ENCODE data around the gene IGF1R. TPM values are rescaled to one million over a fixed set of nuclear protein-coding genes. Genes with fewer than 3 reads are reported as not detected.

The IGF1R gene
- total and polyA plus RNA-seq, 2 of the 8 experiments (the other 6 are each of a cell fraction or from before 2014, with no cell fraction given): 32.9 to 109 TPM

GRCh38 chr15:98650417-98651035 lies 2.2 kb downstream of the IGF1R start:
- H2BK12ac ChIP-seq (ENCODE audit: low read depth, low read length): peak overlapping the region; percentile 87
- H3K79me2 ChIP-seq (ENCODE audit: control insufficient read depth in 1 of 2, insufficient read depth in 2 of 2, low read length in 2 of 2): peaks cover 42 to 73% of the 10 kb centered on the region in 2 experiments
- H3K36me3 ChIP-seq (ENCODE audit: control insufficient read depth in 2 of 4, insufficient read depth in 4 of 4, low read length in 3 of 4): no peaks in the 10 kb centered on the region
- peak overlapping the region; percentile 64 to 89 (median 80) for H3K4me3 ChIP-seq (ENCODE audit: extremely low read depth in 1 of 4, insufficient read depth in 2 of 4, low read depth in 3 of 4, low read length in 4 of 4)
- no peak overlapping the region for H3K4ac ChIP-seq (replicated peaks; ENCODE audit: insufficient read length, low read depth, low read length)
- CTCF ChIA-PET (ENCODE audit: partially characterized antibody): interaction anchor here (1.0 to 2.9 kb wide), 4 partner anchors 11 to 232 kb away, joined by 3 to 21 read pairs (median 8); no protein-coding TSS in a partner anchor
- H3K9ac ChIP-seq (replicated peaks in 1 of 4; ENCODE audit: extremely low read depth in 1 of 4, low read depth in 3 of 4, low read length in 3 of 4): peak overlapping the region; percentile 53 to 87 (median 82)
- no peaks in the 10 kb centered on the region for H3K27me3 ChIP-seq (replicated peaks in 1 of 4; ENCODE audit: control insufficient read depth in 3 of 4, extremely low read depth in 1 of 4, insufficient read depth in 3 of 4, low read length in 3 of 4)
- peak overlapping the region; percentile 28 for H4K8ac ChIP-seq (ENCODE audit: extremely low read depth, insufficient read depth, low read length)
- H2AFZ ChIP-seq (ENCODE audit: low read length): no peak overlapping the region
- H2BK20ac ChIP-seq (ENCODE audit: low read length): no peak overlapping the region
- no peak overlapping the region for H2BK5ac ChIP-seq (ENCODE audit: low read depth, low read length)
- H2AK5ac ChIP-seq (ENCODE audit: low read depth, low read length): no peak overlapping the region; the same call in 1 of the 2 replicates
- 2% methylated on average over 41 of the region's 51 CpGs; no CpG with 5 or more reads in 1 of the 2 experiments for WGBS, 2 experiments (ENCODE audit: extremely low coverage in 1 of 2, insufficient coverage in 1 of 2, insufficient read length in 1 of 2, insufficient replicate concordance in 2 of 2, low coverage in 1 of 2, low lambda C conversion rate in 2 of 2, missing lambda C conversion rate in 1 of 2)
- peaks cover 8 to 23% of the 10 kb centered on the region in 2 experiments for H4K20me1 ChIP-seq (replicated peaks in 1 of 2; ENCODE audit: control insufficient read depth in 1 of 2, insufficient read depth in 2 of 2, low read length in 2 of 2)
- H4K91ac ChIP-seq (replicated peaks; ENCODE audit: insufficient read length, low read length): peak overlapping the region; percentile 85
- peaks cover 5% of the 10 kb centered on the region for H3K79me1 ChIP-seq (ENCODE audit: low read depth, low read length)
- DNase-seq (ENCODE audit: low read depth in 1 of 2, low spot score in 2 of 2): no peak
- H3K9me3 ChIP-seq (ENCODE audit: insufficient read depth in 2 of 2, low read depth in 1 of 2, low read length in 1 of 2): no peaks in the 10 kb centered on the region
- no peak overlapping the region for H3K27ac ChIP-seq (ENCODE audit: low read depth, low read length)
- H4K5ac ChIP-seq (ENCODE audit: insufficient read length, low read depth, low read length): no peak overlapping the region
- H3K18ac ChIP-seq (ENCODE audit: extremely low read depth, low read length): peak overlapping the region; percentile 78
- H2BK15ac ChIP-seq (ENCODE audit: low read length): 0 out of 2 replicates have a peak overlapping the region, but pooled peaks have one; percentile 29
- H3K4me2 ChIP-seq (ENCODE audit: insufficient read depth in 1 of 2, low read depth in 2 of 2, low read length in 2 of 2): peak overlapping the region; percentile 85 to 94
- no peak overlapping the region for H3K14ac ChIP-seq (ENCODE audit: insufficient read length)
- peak overlapping the region; percentile 21 for H3K56ac ChIP-seq (replicated peaks; ENCODE audit: insufficient read length, low read depth, low read length)
- no peak overlapping the region for H2BK120ac ChIP-seq (replicated peaks; ENCODE audit: low read depth, low read length)
- H3K4me1 ChIP-seq (replicated peaks in 1 of 4; ENCODE audit: control insufficient read depth in 3 of 4, insufficient read depth in 4 of 4, low read length in 3 of 4): peaks cover 1 to 8% (median 6%) of the 10 kb centered on the region in 4 experiments; a peak in 3 of 7 replicates
- no peak overlapping the region for H3K23ac ChIP-seq (ENCODE audit: insufficient read length)
- POLR2A ChIA-PET (ENCODE audit: partially characterized antibody): interaction anchor here (0.7 to 2.6 kb wide), 4 partner anchors 10 to 234 kb away, joined by 3 to 16 read pairs (median 3); no protein-coding TSS in a partner anchor
- H3K23me2 ChIP-seq (ENCODE audit: low read depth, low read length): peaks cover 14% of the 10 kb centered on the region
- no peak for FAIRE-seq
- TF ChIP-seq SIRT6 (IDR thresholded peaks at IDR 0.05; ENCODE audit: low read length): no peak
- peak; percentile 48; the same call in 1 of the 2 replicates for TF ChIP-seq POLR2AphosphoS5 (IDR thresholded peaks at IDR 0.05; ENCODE audit: low read depth, low read length)
- TF ChIP-seq TBP (IDR thresholded peaks at IDR 0.05; ENCODE audit: low read depth, low read length): no peak
- no peak for TF ChIP-seq SIN3A (conservative IDR thresholded peaks at IDR 0.05 in 1 of 2, IDR thresholded peaks at IDR 0.05 in 1 of 2; ENCODE audit: low read depth in 1 of 2, low read length in 2 of 2)
- peak; percentile 42; the same call in 1 of the 2 replicates for TF ChIP-seq TAF1 (IDR thresholded peaks at IDR 0.05; ENCODE audit: low read depth, low read length)
- TF ChIP-seq E2F6 (IDR thresholded peaks at IDR 0.05): peak; percentile 78
- TF ChIP-seq RBBP5 (IDR thresholded peaks at IDR 0.05; ENCODE audit: borderline replicate concordance, low read depth, low read length): peak; percentile 86
- TF ChIP-seq TEAD4 (IDR thresholded peaks at IDR 0.05; ENCODE audit: low read depth, low read length): 0 out of 2 replicates have a peak, but pooled peaks have one; percentile 25
- peak in 1 of 2 experiments; percentile 9; a peak in 1 of 4 replicates for TF ChIP-seq HDAC2 (IDR thresholded peaks at IDR 0.05; ENCODE audit: borderline replicate concordance in 1 of 2, low read depth in 2 of 2, low read length in 2 of 2)
- TF ChIP-seq MAX (IDR thresholded peaks at IDR 0.05): peak; percentile 88
- TF ChIP-seq SP1 (IDR thresholded peaks at IDR 0.05; ENCODE audit: low read depth, low read length): no peak
